ENCODE measurements around the gene SLC38A9.
A peak's percentile ranks its signal among the peaks of the same experiment; 100 is the strongest.
"Not testable (repeated sequence)": the region's sequence is repeated elsewhere in the genome, so short reads cannot be mapped to it uniquely, and the experiment has no call there.

The SLC38A9 gene

DNA sequence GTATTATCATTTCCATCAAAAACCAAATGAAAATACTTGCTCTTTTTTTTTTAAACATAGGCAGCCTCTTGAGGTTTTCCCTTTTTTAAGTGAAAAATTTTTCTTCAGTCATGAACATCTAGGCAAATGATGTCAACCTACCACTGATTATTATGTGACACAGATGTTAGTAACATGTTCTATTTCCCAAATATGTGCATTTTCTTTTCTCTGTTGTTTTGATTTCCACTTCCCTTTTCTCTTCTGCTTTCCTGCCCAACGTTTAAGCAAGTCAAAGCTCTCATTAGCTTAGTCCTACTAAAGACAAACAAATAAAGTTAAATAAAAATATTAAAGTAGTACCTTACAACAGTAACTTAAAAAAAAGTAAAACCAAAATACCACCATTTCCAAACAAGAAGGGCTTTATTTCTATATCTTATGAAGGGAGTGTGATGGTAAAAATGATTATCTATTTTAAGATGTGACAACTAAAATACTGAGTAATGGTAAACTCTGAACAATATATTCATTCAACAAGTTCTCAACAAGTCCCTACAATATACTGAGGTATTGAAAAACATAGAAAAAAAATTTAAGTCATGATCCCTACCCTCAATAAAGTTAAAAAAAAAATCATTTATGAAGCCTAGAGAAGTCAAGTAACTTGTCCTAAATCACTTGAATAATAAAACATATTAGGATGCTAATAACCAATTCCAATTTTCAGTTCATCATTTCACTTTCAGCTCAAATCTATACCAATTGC is 9.4 kb downstream of the SLC38A9 start:
- DNase-seq = no peak

DNA sequence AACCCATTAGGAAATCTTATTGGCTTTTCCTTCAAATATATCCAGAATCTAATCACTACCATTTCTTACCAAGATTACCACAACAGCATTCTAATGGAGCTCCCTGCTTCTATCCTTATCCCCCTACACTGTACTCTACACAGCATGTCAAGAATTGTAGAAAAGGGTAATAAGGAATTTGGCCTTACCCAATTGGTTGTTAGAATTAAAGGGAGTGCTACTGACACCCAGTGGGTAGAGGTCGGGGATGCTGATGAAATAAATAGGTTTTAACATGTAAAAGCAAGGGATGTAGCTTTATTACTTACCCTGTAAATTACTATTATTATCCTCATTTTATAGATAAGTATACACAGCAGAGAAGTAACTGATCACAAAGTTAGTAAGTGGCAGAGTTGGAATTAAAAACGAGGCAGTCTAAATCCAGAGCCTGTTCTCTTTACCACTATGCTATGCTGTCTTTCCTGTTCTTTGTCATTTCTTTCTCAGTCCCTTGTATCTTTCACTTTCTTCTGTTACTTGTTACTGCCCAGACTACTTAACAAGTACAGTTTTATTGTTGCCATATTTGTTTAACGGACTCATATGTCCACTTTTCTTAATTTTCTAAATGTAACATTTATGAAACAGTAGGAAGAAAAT is 10.5 kb downstream of the SLC38A9 start:
- DNase-seq = no peak

DNA sequence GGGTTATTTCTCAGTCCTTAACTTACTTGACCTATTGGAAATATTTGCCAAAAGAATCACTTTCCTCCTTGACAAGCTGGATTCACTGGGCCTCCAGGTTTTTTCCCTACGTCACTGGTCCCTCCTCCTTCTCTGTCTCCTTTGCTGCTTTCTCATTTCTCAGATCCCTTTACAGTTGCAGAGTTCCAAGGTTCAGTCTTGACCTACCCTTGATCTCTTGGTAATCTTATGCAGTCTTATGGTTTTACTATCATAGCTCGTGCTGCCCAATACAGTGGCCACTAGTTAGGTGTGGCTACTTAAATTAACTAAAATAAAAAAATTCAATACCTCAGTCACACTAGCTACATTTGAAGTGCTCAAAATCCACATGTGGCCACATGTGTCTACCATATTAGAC is 11.4 kb downstream of the SLC38A9 start:
- DNase-seq = no peak

GRCh38 chr5:55699041-55699688 is 13.0 kb downstream of the SLC38A9 start:
- no peak for DNase-seq

DNA sequence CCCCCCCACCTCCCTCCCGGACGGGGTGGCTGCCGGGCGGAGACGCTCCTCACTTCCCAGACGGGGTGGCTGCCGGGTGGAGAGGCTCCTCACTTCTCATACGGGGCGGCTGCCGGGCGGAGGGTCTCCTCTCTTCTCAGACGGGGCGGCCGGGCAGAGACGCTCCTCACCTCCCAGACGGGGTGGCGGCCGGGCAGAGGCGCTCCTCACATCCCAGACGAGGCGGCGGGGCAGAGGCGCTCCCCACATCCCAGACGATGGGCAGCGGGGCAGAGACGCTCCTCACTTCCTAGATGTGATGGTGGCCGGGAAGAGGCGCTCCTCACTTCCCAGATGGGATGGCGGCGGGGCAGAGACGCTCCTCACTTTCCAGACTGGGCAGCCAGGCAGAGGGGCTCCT is 15.4 kb downstream of the SLC38A9 start:
- DNase-seq = not testable (repeated sequence)

- DNase-seq = peak; percentile 31
Observed at GRCh38 chr5:55694152-55694830, 17.8 kb downstream of the SLC38A9 start.

DNA sequence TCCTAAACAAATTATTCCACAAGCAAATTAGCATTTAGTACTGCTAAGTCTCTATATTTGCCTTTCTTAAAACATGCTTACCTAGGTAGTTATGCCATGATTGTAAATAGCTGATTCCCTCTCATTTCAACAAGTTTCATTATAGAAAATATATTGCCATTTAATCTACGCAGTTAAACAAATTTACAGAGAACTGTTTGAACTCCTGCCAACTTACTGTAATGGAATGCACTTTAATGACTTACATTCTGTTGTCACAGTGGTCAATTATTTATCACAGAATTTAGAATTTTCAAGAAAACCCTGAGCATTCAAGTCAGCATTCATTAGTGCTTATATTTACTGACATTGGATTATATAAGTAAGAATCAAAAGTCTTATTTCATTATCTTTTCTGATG is 19.6 kb downstream of the SLC38A9 start:
- no peak for DNase-seq

DNA sequence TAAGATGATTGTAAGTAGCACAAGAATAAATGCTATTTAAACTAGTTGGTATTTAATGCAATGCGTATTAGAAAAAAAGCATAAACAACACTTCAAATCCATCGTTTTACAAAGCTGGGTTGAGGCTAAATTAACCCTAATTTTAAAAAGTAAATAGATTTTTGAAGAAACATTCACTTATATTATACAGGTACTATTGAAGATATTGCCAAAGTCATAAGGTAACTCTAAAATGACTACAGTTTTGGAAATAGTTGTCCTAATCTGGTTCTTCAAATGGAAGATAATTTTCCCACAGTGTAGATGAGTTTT is 20.1 kb downstream of the SLC38A9 start:
- DNase-seq = no peak

- peak; percentile 66 for DNase-seq
Observed at GRCh38 chr5:55691265-55692105, 20.6 kb downstream of the SLC38A9 start.

- DNase-seq = no peak
Observed at GRCh38 chr5:55682071-55682470, 30.1 kb downstream of the SLC38A9 start.

DNA sequence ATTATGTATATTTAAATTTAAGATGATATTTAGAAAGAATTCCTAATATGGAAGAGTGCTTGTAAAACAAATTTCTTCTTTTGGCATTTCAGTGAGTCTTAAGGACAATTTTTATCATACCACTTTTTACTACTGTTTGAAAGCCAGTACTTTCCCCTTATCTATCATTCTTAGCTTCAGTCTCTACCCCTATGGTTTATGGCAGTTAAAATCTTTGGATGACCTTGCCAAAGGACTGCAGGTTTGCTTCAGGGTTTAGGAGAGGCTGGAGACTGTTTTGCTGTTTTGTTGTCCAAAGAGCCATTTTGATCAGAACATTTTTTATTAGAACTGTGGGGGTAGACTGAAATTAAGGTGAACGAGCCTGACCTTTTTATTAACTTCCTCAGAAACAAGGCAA is 30.8 kb downstream of the SLC38A9 start:
- DNase-seq = peak; percentile 42

DNA sequence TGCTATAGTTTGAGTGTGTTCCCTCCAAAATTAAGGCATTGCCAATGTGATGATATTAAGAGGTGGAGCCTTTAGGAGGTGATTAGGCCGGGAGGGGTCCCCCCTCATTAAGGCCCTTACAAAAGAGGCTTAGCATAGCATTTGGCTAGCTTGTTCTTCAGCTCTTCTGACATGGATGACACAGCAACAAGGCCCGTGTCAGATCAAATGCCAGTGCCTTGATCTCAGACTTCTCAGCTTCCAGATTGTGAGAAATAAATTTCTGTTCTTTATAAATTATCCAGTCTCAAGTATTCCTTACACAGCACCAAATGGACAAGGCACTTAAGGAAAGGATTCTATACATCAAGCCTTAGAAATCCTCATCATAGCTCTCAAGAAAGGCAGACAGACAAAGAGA is 31.8 kb downstream of the SLC38A9 start:
- DNase-seq = no peak

- DNase-seq = no peak
Observed at GRCh38 chr5:55679556-55679955, 32.6 kb downstream of the SLC38A9 start.

DNA sequence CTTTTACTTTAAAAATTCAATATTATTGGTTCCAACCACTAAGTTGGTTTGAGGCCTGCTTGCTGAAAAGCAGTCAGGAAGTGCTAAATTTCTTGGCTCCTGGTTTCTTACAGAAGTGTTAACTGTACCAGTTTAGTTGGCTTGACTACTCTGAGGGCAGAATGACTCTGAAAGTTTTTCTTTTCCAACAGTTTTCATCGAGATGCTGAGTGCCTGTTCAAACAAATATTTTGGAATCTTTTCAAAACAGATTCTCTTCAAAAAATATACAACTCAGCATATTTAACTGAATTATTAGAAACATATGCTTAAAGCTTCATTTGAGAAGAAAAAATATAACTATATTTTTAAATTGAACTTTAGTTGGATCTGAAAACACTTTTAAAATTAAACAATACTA is 37.0 kb downstream of the SLC38A9 start:
- DNase-seq = no peak

DNA sequence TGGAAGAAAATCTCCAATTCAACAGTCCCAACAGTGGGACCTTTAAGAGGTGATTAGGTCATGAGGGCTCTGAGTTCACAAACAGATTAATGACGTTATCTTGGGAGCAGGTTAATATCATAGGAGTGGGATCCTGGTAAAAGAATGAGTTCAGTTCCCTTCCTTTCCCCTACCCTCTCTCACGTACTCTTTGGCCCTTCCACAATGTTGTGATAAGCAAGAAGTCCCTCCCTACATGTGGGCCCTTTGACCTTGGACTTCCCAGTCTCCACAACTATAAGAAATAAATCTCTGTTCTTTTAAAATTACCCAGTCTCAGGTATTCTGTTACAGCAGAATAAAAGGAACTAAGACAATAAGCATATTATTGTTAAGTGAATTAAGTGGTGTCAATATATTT is 37.8 kb downstream of the SLC38A9 start:
- no peak for DNase-seq

DNA sequence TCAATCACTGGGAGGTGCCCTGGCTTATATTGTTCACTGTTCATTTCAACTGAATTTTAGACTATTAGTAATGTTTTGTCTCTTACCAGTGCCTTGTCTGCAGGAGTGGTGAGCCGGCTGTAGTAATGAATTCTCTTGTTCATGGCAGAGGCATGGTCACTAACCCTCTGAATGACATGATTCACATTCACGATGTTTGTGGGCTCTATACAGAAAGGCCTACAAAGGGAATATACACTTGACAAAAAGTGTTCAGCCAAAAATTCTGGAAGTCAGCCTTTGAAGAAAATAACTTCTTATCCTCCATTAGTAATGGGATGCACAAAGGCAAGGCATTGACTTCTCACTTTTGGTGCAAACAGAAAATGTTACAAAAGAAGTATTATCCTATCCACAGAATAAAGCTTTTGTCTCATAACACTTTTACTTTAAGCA is 39.6 kb downstream of the SLC38A9 start:
- no peak for DNase-seq

- DNase-seq = no peak
Observed at GRCh38 chr5:55671975-55672374, 40.1 kb downstream of the SLC38A9 start.

- DNase-seq = no peak
Observed at GRCh38 chr5:55668356-55668755, 43.8 kb downstream of the SLC38A9 start.

DNA sequence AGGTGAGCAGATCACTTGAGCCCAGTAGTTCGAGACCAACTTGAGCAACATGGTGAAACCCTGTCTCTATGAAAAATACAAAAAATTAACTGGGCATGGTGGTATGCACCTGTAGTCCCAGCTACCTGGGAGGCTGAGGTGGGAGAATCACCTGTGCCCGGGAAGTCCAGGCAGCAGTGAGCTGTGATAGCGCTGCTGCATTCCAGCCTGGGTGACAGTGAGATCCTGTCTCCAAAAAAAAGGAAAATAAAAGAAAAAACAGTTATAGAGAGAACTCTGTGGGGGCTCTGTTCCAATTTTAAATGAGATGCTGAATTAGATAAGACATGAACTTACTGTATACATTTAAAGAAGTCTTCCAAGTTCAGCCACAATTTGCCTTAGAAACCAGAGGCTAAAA is 44.2 kb downstream of the SLC38A9 start:
- DNase-seq = no peak

GRCh38 chr5:55665065-55665464 is 47.1 kb downstream of the SLC38A9 start:
- no peak for DNase-seq

- DNase-seq = no peak
Observed at GRCh38 chr5:55657443-55657842, 54.7 kb downstream of the SLC38A9 start.

DNA sequence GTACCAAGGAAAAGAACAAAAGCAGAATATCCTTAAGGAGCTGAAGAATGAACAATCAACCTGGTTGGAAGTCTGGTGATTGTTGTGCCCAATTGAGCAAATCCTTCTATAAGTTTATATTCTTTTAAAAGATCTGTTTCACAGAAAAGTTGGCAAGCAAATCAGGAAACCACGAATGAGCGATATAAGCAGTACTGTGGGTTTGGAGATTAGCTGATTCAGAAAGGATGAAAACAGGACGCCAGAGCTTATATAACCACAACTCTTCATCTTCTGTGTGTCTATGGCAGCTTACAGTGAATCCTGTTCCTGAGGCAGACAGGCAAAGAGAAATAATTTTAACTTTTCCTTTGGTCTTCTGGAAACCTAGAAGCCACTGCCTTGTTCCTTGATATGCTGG is 61.7 kb downstream of the SLC38A9 start:
- DNase-seq = peak; percentile 6

DNA sequence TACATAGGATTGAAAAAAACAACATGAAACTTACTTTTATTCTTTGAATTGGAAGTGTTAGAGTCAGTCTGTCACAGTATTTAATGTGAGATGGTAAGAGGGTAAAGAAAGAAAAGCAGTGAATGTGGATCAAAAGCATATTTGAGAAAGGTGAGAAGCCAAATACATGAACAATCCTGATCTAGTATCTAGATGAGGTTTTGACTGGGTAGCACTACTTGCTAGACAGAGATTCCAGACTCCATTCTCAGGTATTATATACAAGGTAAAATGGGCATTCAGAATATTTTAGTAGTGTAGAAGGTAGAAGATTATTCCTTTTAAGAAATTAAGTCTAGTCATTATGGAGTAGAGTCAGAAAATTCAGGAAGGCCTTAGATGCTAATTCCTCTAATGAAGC is 62.2 kb downstream of the SLC38A9 start:
- no peak for DNase-seq

Measured in hematopoietic multipotent progenitor cell treated with erythropoietin and hydrocortisone succinate and interleukin-3 and kit ligand, for 8 days (in vitro differentiated cells).